Esophagus (tissue), 2 donors: ENCODE measurements around the gene CACNA1D. TPM values are rescaled to one million over a fixed set of nuclear protein-coding genes. Genes with fewer than 3 reads are reported as not detected.

Experiments
- H3K27ac ChIP-seq, 2 donors: one replicate each; pipeline ENCODE4 v1.5.1; 2013; ENCODE audit warnings: low read depth in 2 of 2, mild to moderate bottlenecking in 2 of 2, inconsistent platforms in 1 of 2, low read length in 1 of 2, moderate library complexity in 1 of 2
- H3K27me3 ChIP-seq, 2 donors: one replicate each; pipeline ENCODE4 v1.6.1; 2013; ENCODE audit warnings: low read length in 2 of 2, control low read depth in 1 of 2, mild to moderate bottlenecking in 1 of 2; ENCODE audit not compliant: insufficient read depth in 2 of 2, control insufficient read depth in 1 of 2
- H3K36me3 ChIP-seq, 2 donors: one replicate each; pipeline ENCODE4 v1.6.1; 2013; ENCODE audit warnings: low read length in 1 of 2; ENCODE audit not compliant: control insufficient read depth in 2 of 2, insufficient read depth in 2 of 2
- H3K4me1 ChIP-seq, 2 donors: one replicate each; pipeline ENCODE4 v1.6.1; 2013; ENCODE audit warnings: low read length in 1 of 2; ENCODE audit not compliant: control insufficient read depth in 2 of 2, insufficient read depth in 2 of 2
- H3K4me3 ChIP-seq, 2 donors: one replicate each; pipeline ENCODE4 v1.5.1; 2013; ENCODE audit warnings: low read length in 2 of 2, mild to moderate bottlenecking in 2 of 2, low read depth in 1 of 2, moderate library complexity in 1 of 2
- H3K9me3 ChIP-seq, 2 donors: one replicate each; pipeline ENCODE4 v1.6.1; 2013; ENCODE audit warnings: mild to moderate bottlenecking in 2 of 2, low read depth in 1 of 2, low read length in 1 of 2, moderate library complexity in 1 of 2; ENCODE audit not compliant: control insufficient read depth in 2 of 2, insufficient read depth in 1 of 2
- whole genome bisulfite sequencing, 2 donors: extraction: QIAGEN DNeasy Blood & Tissue Kit; methylation state at CpG; one replicate each; pipeline ENCODE4 v1.1.7; 2013; 5-methylcytosine and 5-hydroxymethylcytosine counted together
- polyA plus RNA-seq, 2 donors: library from polyadenylated mRNA; stranded (reverse); fragments of 200-250 nt; gene quantifications; one replicate each; pipeline ENCODE4 v1.2.3, GENCODE V29; 2013
- donor health status: healthy with polysubstance abuse.
- donor health status: Bipolar disorder and iron deficiency.

The CACNA1D gene
- polyA plus RNA-seq, 2 donors = 0.38 to 0.61 TPM

GRCh38 chr3:53846134-53846850, 351.9 kb downstream of the CACNA1D start, which contains the start of the genes CHDH and IL17RB:
CHDH (minus strand) TSS chr3:53846419; CDS start chr3:53824008, 22,411 bp downstream.
IL17RB (plus strand) TSS chr3:53846568; CDS start chr3:53846589, 21 bp downstream.
- Histone ChIP-seq H3K27me3 (no peaks in the 10 kb centered on the region), H3K9me3 (no peaks in the 10 kb centered on the region), H3K4me3 (peak within 1 kb of the TSS; percentile 54 to 78), H3K4me1 (peaks cover 3 to 10% of the 10 kb centered on the region in 2 donors), H3K27ac (peak within 1 kb of the TSS in 1 of 2 donors; percentile 17), H3K36me3 (no peaks in the 10 kb centered on the region)
- WGBS, 2 donors = 1 to 2% methylated on average over 86 to 91 of the region's 91 CpGs

GRCh38 chr3:53846851-53847155, 352.4 kb downstream of the CACNA1D start:
- no peaks in the 10 kb centered on the region for H3K27me3 ChIP-seq
- 63 to 65% methylated on average over 10 of the region's 10 CpGs for WGBS, 2 donors
- H3K4me1 ChIP-seq = peaks cover 3 to 10% of the 10 kb centered on the region in 2 donors
- peak overlapping the region in 1 of 2 donors; percentile 78 for H3K4me3 ChIP-seq
- no peak overlapping the region for H3K27ac ChIP-seq
- no peaks in the 10 kb centered on the region for H3K9me3 ChIP-seq
- no peaks in the 10 kb centered on the region for H3K36me3 ChIP-seq

- H3K9me3 ChIP-seq = no peaks in the 10 kb centered on the region
- no peak overlapping the region for H3K27ac ChIP-seq
- H3K27me3 ChIP-seq = no peaks in the 10 kb centered on the region
- peaks cover 3 to 7% of the 10 kb centered on the region in 2 donors for H3K4me1 ChIP-seq
- H3K4me3 ChIP-seq = no peak overlapping the region
- WGBS, 2 donors = 95 to 96% methylated on average over 7 of the region's 7 CpGs
- H3K36me3 ChIP-seq = no peaks in the 10 kb centered on the region
Observed at GRCh38 chr3:53849916-53850315, 355.5 kb downstream of the CACNA1D start.

- H3K27ac ChIP-seq = no peak overlapping the region
- no peaks in the 10 kb centered on the region for H3K27me3 ChIP-seq
- WGBS, 2 donors = 55% methylated on average over 5 of the region's 5 CpGs
- no peaks in the 10 kb centered on the region for H3K36me3 ChIP-seq
- H3K4me1 ChIP-seq = peaks cover 3 to 7% of the 10 kb centered on the region in 2 donors
- no peaks in the 10 kb centered on the region for H3K9me3 ChIP-seq
- no peak overlapping the region for H3K4me3 ChIP-seq
Observed at GRCh38 chr3:53850895-53851294, 356.5 kb downstream of the CACNA1D start.

- H3K4me3 ChIP-seq = no peak overlapping the region
- H3K4me1 ChIP-seq = no peaks in the 10 kb centered on the region
- no peak overlapping the region for H3K27ac ChIP-seq
- H3K27me3 ChIP-seq = no peaks in the 10 kb centered on the region
- WGBS, 2 donors = 64 to 73% methylated on average over 7 of the region's 7 CpGs
- no peaks in the 10 kb centered on the region for H3K9me3 ChIP-seq
- peaks cover 4 to 5% of the 10 kb centered on the region in 2 donors for H3K36me3 ChIP-seq
Observed at GRCh38 chr3:53856964-53857363, 362.6 kb downstream of the CACNA1D start.

- WGBS, 2 donors = 81 to 93% methylated on average over 7 of the region's 7 CpGs
- Histone ChIP-seq H3K36me3 (peaks cover 4 to 5% of the 10 kb centered on the region in 2 donors), H3K4me3 (no peak overlapping the region), H3K4me1 (no peaks in the 10 kb centered on the region), H3K9me3 (no peaks in the 10 kb centered on the region), H3K27ac (no peak overlapping the region), H3K27me3 (no peaks in the 10 kb centered on the region)
Observed at GRCh38 chr3:53858096-53858741, 363.8 kb downstream of the CACNA1D start.

- H3K4me1 ChIP-seq = no peaks in the 10 kb centered on the region
- H3K36me3 ChIP-seq = peaks cover 4 to 7% of the 10 kb centered on the region in 2 donors
- no peaks in the 10 kb centered on the region for H3K9me3 ChIP-seq
- H3K27ac ChIP-seq = no peak overlapping the region
- WGBS, 2 donors = 93 to 95% methylated on average over 6 of the region's 6 CpGs
- no peaks in the 10 kb centered on the region for H3K27me3 ChIP-seq
- H3K4me3 ChIP-seq = no peak overlapping the region
Observed at GRCh38 chr3:53859178-53859577, 364.8 kb downstream of the CACNA1D start.

GRCh38 chr3:53860196-53860595, 365.8 kb downstream of the CACNA1D start:
- Histone ChIP-seq H3K4me1 (no peaks in the 10 kb centered on the region), H3K36me3 (peaks cover 4 to 9% of the 10 kb centered on the region in 2 donors), H3K27ac (no peak overlapping the region), H3K27me3 (no peaks in the 10 kb centered on the region), H3K4me3 (no peak overlapping the region), H3K9me3 (no peaks in the 10 kb centered on the region)
- 85 to 92% methylated on average over 4 of the region's 4 CpGs for WGBS, 2 donors

GRCh38 chr3:53862241-53862640, 367.8 kb downstream of the CACNA1D start:
- Histone ChIP-seq H3K4me1 (no peaks in the 10 kb centered on the region), H3K9me3 (no peaks in the 10 kb centered on the region), H3K27me3 (no peaks in the 10 kb centered on the region), H3K4me3 (no peak overlapping the region), H3K27ac (no peak overlapping the region), H3K36me3 (peaks cover 4 to 9% of the 10 kb centered on the region in 2 donors)
- WGBS, 2 donors = 91 to 94% methylated on average over 3 of the region's 3 CpGs
